Breast epithelium (tissue), 3 donors: ENCODE results near the gene NR3C2.

ENCODE experiments used
- POLR2A ChIP-seq: fragments of 450-650 bp; IDR thresholded peaks from one replicate; pipeline ENCODE4 v1.6.1; 2016; ENCODE audit warnings: antibody characterized with exemption, mild to moderate bottlenecking, moderate library complexity
- TF ChIP-seq, protein P1 (sequence below), 3 donors: fragments of 450-650 bp; IDR thresholded peaks; one replicate each; pipeline ENCODE4 v1.5.1; 2016 to 2017; ENCODE audit warnings: antibody characterized with exemption in 3 of 3, mild to moderate bottlenecking in 3 of 3, moderate library complexity in 3 of 3

DNA sequence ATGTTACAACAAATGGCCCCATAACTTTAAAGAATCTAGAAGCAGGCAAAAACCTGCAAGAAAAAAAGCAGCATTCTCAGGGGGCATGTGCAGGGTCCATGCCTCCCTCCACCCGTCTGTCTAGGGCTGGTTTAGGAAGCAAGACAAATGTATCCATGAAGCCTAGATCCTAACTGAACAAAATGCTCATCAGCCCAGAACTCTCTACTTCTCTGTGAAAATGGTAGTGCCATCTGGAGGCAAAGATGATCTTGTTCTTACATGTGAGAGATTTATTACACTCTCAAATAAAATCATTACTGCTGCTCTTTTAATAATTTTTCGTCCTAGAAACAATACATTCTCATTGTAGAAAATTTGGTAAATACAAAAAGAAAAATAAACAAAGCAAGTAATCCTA is 26.7 kb downstream of the NR3C2 start:
- TF ChIP-seq, protein P1, sequence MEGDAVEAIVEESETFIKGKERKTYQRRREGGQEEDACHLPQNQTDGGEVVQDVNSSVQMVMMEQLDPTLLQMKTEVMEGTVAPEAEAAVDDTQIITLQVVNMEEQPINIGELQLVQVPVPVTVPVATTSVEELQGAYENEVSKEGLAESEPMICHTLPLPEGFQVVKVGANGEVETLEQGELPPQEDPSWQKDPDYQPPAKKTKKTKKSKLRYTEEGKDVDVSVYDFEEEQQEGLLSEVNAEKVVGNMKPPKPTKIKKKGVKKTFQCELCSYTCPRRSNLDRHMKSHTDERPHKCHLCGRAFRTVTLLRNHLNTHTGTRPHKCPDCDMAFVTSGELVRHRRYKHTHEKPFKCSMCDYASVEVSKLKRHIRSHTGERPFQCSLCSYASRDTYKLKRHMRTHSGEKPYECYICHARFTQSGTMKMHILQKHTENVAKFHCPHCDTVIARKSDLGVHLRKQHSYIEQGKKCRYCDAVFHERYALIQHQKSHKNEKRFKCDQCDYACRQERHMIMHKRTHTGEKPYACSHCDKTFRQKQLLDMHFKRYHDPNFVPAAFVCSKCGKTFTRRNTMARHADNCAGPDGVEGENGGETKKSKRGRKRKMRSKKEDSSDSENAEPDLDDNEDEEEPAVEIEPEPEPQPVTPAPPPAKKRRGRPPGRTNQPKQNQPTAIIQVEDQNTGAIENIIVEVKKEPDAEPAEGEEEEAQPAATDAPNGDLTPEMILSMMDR (IDR thresholded peaks at IDR 0.05) = no peak
- TF ChIP-seq POLR2A = no peak
